Left ventricle myocardium inferior (tissue), 1 donor: ENCODE measurements around the gene NGB. TPM values are rescaled to one million over a fixed set of nuclear protein-coding genes. Genes with fewer than 3 reads are reported as not detected.

Experiments
- DNase-seq: peaks from one replicate; pipeline ENCODE4 v3.0.0-alpha.2; 2020
- H3K27ac ChIP-seq: fragments of 200-600 bp; replicated peaks from 2 replicates; pipeline ENCODE4 v1.8.0; 2021
- H3K27me3 ChIP-seq: fragments of 200-600 bp; 2 replicates; pipeline ENCODE4 v1.8.0; 2021; ENCODE audit warnings: low read depth
- H3K36me3 ChIP-seq: fragments of 200-600 bp; 2 replicates; pipeline ENCODE4 v1.8.0; 2021
- H3K4me1 ChIP-seq: fragments of 200-600 bp; 2 replicates; pipeline ENCODE4 v1.8.0; 2021
- H3K4me3 ChIP-seq: fragments of 200-600 bp; 2 replicates; pipeline ENCODE4 v1.8.0; 2021; ENCODE audit warnings: mild to moderate bottlenecking, moderate library complexity
- H3K9me3 ChIP-seq: fragments of 200-600 bp; replicated peaks from 2 replicates; pipeline ENCODE4 v1.8.0; 2021
- CTCF ChIP-seq: fragments of 200-600 bp; IDR thresholded peaks from 2 replicates; pipeline ENCODE4 v1.8.0; 2021; ENCODE audit warnings: antibody characterized with exemption, mild to moderate bottlenecking, borderline replicate concordance
- intact Hi-C: fragments of 100-400 bp; cut with micrococcal nuclease; formaldehyde crosslinking; loops from one replicate; pipeline ENCODE4 v1.11.0; 2022
- total RNA-seq: library from RNA; stranded (reverse); fragmentation: NEBNext Ultra II Directional; extraction: Animal tissue kit (Norgen Biotek cat#: 25700); gene quantifications from one replicate; pipeline ENCODE4 v1.2.1, GENCODE V29; 2021
- donor health status: DM: no; HTN: yes; CAD: no; lungs with severe emphysema.

Gene NGB
- total RNA-seq, 1 donor from 2014 or later = not detected

- TF ChIP-seq CTCF = no peak
- intact Hi-C loops = no loop called here
- Histone ChIP-seq H3K4me1 (peaks cover 12% of the 10 kb centered on the region), H3K9me3 (no peaks in the 10 kb centered on the region), H3K36me3 (peaks cover 65% of the 10 kb centered on the region), H3K4me3 (no peak overlapping the region), H3K27ac (no peak overlapping the region), H3K27me3 (no peaks in the 10 kb centered on the region)
- DNase-seq = no peak
Observed at GRCh38 chr14:77296906-77297305, 25.9 kb upstream of the NGB start.

GRCh38 chr14:77296155-77296554 is 25.1 kb upstream of the NGB start:
- no peak for DNase-seq
- H3K9me3 ChIP-seq = no peaks in the 10 kb centered on the region
- peaks cover 5% of the 10 kb centered on the region for H3K4me1 ChIP-seq
- H3K4me3 ChIP-seq = no peak overlapping the region
- no peak overlapping the region for H3K27ac ChIP-seq
- TF ChIP-seq CTCF = no peak
- peaks cover 71% of the 10 kb centered on the region for H3K36me3 ChIP-seq
- intact Hi-C loops = no loop called here
- no peaks in the 10 kb centered on the region for H3K27me3 ChIP-seq

- TF ChIP-seq CTCF = no peak
- peaks cover 81% of the 10 kb centered on the region for H3K36me3 ChIP-seq
Observed at GRCh38 chr14:77290705-77291104, 19.7 kb upstream of the NGB start.

GRCh38 chr14:77286576-77286975 is 15.6 kb upstream of the NGB start:
- Histone ChIP-seq H3K9me3 (no peaks in the 10 kb centered on the region), H3K36me3 (peaks cover 93% of the 10 kb centered on the region), H3K27ac (no peak overlapping the region), H3K4me1 (no peaks in the 10 kb centered on the region), H3K27me3 (no peaks in the 10 kb centered on the region), H3K4me3 (no peak overlapping the region)
- no peak for TF ChIP-seq CTCF
- no peak for DNase-seq
- intact Hi-C loops = no loop called here

More at GRCh38 chr14:77290705-77291104, 19.7 kb upstream of the NGB start:
- Histone ChIP-seq H3K4me3 (no peak overlapping the region), H3K27ac (no peak overlapping the region), H3K9me3 (no peaks in the 10 kb centered on the region), H3K27me3 (no peaks in the 10 kb centered on the region), H3K4me1 (no peaks in the 10 kb centered on the region)
- intact Hi-C loops = no loop called here
- no peak for DNase-seq

GRCh38 chr14:77284466-77284865 is 13.5 kb upstream of the NGB start:
- intact Hi-C loops = no loop called here
- Histone ChIP-seq H3K4me1 (no peaks in the 10 kb centered on the region), H3K36me3 (peaks cover 83% of the 10 kb centered on the region), H3K4me3 (no peak overlapping the region), H3K27me3 (no peaks in the 10 kb centered on the region), H3K9me3 (no peaks in the 10 kb centered on the region), H3K27ac (no peak overlapping the region)
- no peak for TF ChIP-seq CTCF
- DNase-seq = no peak

- no peak for DNase-seq
- Histone ChIP-seq H3K27me3 (no peaks in the 10 kb centered on the region), H3K4me3 (no peak overlapping the region), H3K9me3 (no peaks in the 10 kb centered on the region), H3K27ac (no peak overlapping the region), H3K4me1 (no peaks in the 10 kb centered on the region), H3K36me3 (peaks cover 85% of the 10 kb centered on the region)
- intact Hi-C loops = no loop called here
- no peak for TF ChIP-seq CTCF
Observed at GRCh38 chr14:77284066-77284465, 13.1 kb upstream of the NGB start.
